Measurements from ENCODE around the gene RSPH6A. TPM values are rescaled to one million over a fixed set of nuclear protein-coding genes. Genes with fewer than 3 reads are reported as not detected.

The RSPH6A gene
- total RNA-seq, 1 experiment from 2014 or later, result 0.39 TPM

DNA sequence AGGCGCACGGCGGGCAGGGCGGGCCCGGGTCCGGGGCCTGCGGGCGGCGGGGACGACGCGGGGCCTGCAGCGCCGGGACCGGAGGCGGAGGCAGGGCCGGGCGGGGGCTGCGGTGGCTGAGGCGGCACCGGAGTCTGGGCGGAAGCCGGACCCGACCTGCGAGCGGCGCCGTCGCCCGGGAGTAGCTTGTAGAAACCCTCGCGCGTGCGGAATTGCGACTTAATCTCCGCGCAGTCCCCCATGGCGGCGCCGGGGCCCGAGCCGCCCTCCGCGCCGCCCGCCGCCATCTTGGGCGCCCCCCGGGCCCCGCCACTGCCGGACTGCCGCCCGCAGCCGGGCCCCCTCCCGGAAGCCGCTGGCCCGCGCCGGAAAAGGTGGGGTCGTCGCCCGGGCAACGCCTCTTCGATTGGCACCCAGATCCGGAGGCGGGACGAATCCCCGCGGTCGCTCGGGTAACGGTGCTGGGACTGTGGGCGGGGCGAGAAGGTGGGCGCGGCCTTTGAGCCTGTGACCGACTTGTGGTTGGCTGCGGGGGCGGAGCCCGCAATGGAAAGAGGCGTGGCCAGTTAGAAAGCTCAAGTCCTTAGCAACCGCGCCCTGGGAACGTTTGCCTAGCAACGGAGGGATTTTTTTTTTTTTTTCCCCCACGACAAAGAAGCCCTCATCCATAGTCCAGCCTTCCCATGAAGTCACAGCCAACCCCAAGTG is 22.5 kb downstream of the RSPH6A start, which contains the start of gene DMWD:
DMWD (minus strand) TSS at position 376 of the 708 bp plus-strand sequence; CDS start at position 287, 89 bp downstream.
- ChIA-PET POLR2A (ENCODE audit: unreplicated experiment) (interaction anchor here (0.6 to 1.4 kb wide), 5 partner anchors 10 to 1268 kb away, joined by 3 to 15 read pairs (median 3); partner anchors contain the start of gene DMPK), CTCF (interaction anchor here (0.6 to 0.7 kb wide), 3 partner anchors 11 to 542 kb away, joined by 3 to 6 read pairs (median 3); no protein-coding TSS in a partner anchor)
- BruUV-seq (replicated peaks), result no TSS peak

DNA sequence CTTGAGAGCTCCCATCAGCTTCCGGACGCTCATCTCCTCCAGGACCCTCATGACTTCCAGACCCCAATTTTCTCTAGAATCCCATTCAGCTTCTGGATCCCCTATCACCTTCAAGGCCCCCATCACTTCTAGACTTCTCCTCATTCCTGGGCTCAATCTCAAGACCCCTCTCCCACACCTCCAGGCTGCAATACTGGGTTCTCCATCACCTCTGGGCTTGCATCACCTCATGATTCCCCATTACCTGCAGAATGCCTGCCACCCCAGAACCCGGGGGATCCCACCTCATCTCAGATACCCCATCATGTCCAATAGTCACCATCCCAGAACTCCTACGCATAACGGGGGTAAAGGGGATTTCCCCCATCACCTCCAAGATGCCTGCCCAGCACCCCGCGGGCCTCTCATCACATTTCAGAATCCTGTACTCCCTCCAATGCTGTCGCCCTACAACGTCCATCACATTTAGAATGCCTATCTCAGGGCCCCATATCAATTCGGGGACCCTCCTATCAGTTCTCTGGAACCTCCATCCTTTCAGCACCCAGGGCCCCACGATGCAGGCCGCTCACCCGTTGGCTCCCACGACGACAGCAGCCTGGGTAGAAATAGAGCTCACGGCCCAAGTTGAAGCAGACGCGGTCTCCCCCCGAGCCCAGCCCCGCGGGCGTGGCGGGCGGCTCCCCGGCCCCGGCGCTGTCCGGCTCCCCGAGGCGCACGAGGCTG is 23.2 kb downstream of the RSPH6A start:
- Histone ChIP-seq H4K20me1 (ENCODE audit: insufficient read depth) (no peaks in the 10 kb centered on the region), H2AFZ (peak overlapping the region; percentile 77), H3K27me3 (ENCODE audit: insufficient read depth, low read depth) (no peaks in the 10 kb centered on the region), H3K79me2 (ENCODE audit: low read depth) (peaks cover 28% of the 10 kb centered on the region), H3K9me3 (ENCODE audit: insufficient read depth, low read depth) (no peaks in the 10 kb centered on the region), H3K4me3 (peak overlapping the region; percentile 93), H3K36me3 (ENCODE audit: low read depth) (peaks cover 13% of the 10 kb centered on the region), H3F3A (ENCODE audit: insufficient read depth, low read depth) (peaks cover 8% of the 10 kb centered on the region; the same call in 1 of the 2 replicates), H3K27ac (no peak overlapping the region), H3K4me2 (peak overlapping the region; percentile 95), H3K4me1 (replicated peaks; ENCODE audit: insufficient read depth) (peaks cover 18% of the 10 kb centered on the region), H3K9me2 (ENCODE audit: insufficient read depth) (no peaks in the 10 kb centered on the region)
- no peak for DNase-seq
- TF ChIP-seq EZH2 (IDR thresholded peaks at IDR 0.05; ENCODE audit: low read depth), result no peak
- TF ChIP-seq, protein P1, sequence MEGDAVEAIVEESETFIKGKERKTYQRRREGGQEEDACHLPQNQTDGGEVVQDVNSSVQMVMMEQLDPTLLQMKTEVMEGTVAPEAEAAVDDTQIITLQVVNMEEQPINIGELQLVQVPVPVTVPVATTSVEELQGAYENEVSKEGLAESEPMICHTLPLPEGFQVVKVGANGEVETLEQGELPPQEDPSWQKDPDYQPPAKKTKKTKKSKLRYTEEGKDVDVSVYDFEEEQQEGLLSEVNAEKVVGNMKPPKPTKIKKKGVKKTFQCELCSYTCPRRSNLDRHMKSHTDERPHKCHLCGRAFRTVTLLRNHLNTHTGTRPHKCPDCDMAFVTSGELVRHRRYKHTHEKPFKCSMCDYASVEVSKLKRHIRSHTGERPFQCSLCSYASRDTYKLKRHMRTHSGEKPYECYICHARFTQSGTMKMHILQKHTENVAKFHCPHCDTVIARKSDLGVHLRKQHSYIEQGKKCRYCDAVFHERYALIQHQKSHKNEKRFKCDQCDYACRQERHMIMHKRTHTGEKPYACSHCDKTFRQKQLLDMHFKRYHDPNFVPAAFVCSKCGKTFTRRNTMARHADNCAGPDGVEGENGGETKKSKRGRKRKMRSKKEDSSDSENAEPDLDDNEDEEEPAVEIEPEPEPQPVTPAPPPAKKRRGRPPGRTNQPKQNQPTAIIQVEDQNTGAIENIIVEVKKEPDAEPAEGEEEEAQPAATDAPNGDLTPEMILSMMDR (conservative IDR thresholded peaks at IDR 0.05), result no peak
- CTCF ChIA-PET, result no interaction called here
- POLR2A ChIA-PET (ENCODE audit: unreplicated experiment), result interaction anchor here (0.7 to 1.4 kb wide), 3 partner anchors 9 to 1268 kb away, joined by 3 to 15 read pairs (median 5); partner anchors contain the start of gene DMPK
- intact Hi-C loops (cut with micrococcal nuclease; ENCODE audit: unreplicated experiment), result no loop called here
- BruUV-seq (replicated peaks), result no TSS peak

More for the DNA sequence above, 22.5 kb downstream of the RSPH6A start, which contains the start of gene DMWD:
- no peak for TF ChIP-seq EZH2 (IDR thresholded peaks at IDR 0.05; ENCODE audit: low read depth)
- TF ChIP-seq, protein P1 (conservative IDR thresholded peaks at IDR 0.05), result no peak
- Histone ChIP-seq H3K27ac (no peak within 1 kb of the TSS), H3K9me3 (ENCODE audit: insufficient read depth, low read depth) (no peaks in the 10 kb centered on the region), H3K4me2 (peak within 1 kb of the TSS; percentile 95), H4K20me1 (ENCODE audit: insufficient read depth) (no peaks in the 10 kb centered on the region), H3K4me3 (peak within 1 kb of the TSS; percentile 93), H2AFZ (peak within 1 kb of the TSS; percentile 77), H3K9me2 (ENCODE audit: insufficient read depth) (no peaks in the 10 kb centered on the region), H3K36me3 (ENCODE audit: low read depth) (peaks cover 13% of the 10 kb centered on the region), H3F3A (ENCODE audit: insufficient read depth, low read depth) (peaks cover 12% of the 10 kb centered on the region; the same call in 1 of the 2 replicates), H3K27me3 (ENCODE audit: insufficient read depth, low read depth) (no peaks in the 10 kb centered on the region), H3K79me2 (ENCODE audit: low read depth) (peaks cover 28% of the 10 kb centered on the region), H3K4me1 (replicated peaks; ENCODE audit: insufficient read depth) (peaks cover 18% of the 10 kb centered on the region)
- peak; percentile 95 to 100 for DNase-seq
- intact Hi-C loops (cut with micrococcal nuclease; ENCODE audit: unreplicated experiment), result no loop called here

DNA sequence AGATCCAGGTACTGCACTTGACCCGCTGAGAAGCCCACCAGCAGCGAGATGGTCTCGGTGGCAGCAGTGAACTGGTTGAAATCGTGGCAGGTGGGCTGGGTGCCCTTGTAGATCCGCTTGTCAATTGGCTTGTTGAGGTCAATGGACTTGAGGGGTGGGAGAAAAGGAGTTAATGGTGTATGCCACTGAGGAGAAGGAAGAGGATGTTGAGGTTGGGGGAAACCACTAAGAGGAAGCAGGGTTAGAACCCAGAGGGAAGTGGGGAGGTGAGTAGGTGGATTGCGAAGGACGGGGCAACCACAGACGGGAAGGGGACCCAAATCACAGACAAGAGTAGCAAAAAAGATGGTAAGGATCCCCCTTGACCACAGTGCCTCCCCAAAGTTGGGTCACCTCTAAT is 24.2 kb downstream of the RSPH6A start:
- ChIA-PET CTCF (interaction anchor here (0.6 kb wide), 1 partner anchor 9 kb away, joined by 3 read pairs; no protein-coding TSS in a partner anchor), POLR2A (ENCODE audit: unreplicated experiment) (interaction anchor here (0.7 kb wide), 1 partner anchor 10 kb away, joined by 5 read pairs; no protein-coding TSS in a partner anchor)
- peaks cover 18% of the 10 kb centered on the region for H3K4me1 ChIP-seq (replicated peaks; ENCODE audit: insufficient read depth)
- peaks cover 8% of the 10 kb centered on the region; the same call in 1 of the 2 replicates for H3F3A ChIP-seq (ENCODE audit: insufficient read depth, low read depth)
- no peaks in the 10 kb centered on the region for H3K9me2 ChIP-seq (ENCODE audit: insufficient read depth)
- TF ChIP-seq, protein P1 (conservative IDR thresholded peaks at IDR 0.05), result no peak
- no peak for TF ChIP-seq EZH2 (IDR thresholded peaks at IDR 0.05; ENCODE audit: low read depth)
- H3K9me3 ChIP-seq (ENCODE audit: insufficient read depth, low read depth), result no peaks in the 10 kb centered on the region
- intact Hi-C loops (cut with micrococcal nuclease; ENCODE audit: unreplicated experiment), result no loop called here
- peaks cover 28% of the 10 kb centered on the region for H3K79me2 ChIP-seq (ENCODE audit: low read depth)
- H4K20me1 ChIP-seq (ENCODE audit: insufficient read depth), result no peaks in the 10 kb centered on the region
- BruUV-seq (replicated peaks), result TSS peak; percentile 32
- no peak overlapping the region for H3K27ac ChIP-seq
- no peaks in the 10 kb centered on the region for H3K27me3 ChIP-seq (ENCODE audit: insufficient read depth, low read depth)
- peak overlapping the region; percentile 93; the same call in 1 of the 2 replicates for H3K4me3 ChIP-seq
- H3K36me3 ChIP-seq (ENCODE audit: low read depth), result peaks cover 13% of the 10 kb centered on the region
- H3K4me2 ChIP-seq, result peak overlapping the region; percentile 95
- H2AFZ ChIP-seq, result no peak overlapping the region
- DNase-seq, result no peak

All from PC-9 (cell line).